A549 (cell line): ENCODE data around the gene CRYBG3.

Source experiments
- CBX2 ChIP-seq: fragments of 200-600 bp; sonication (generic); IDR thresholded peaks from 2 replicates; pipeline ENCODE4 v1.6.1; 2016; ENCODE audit warnings: low read depth, mild to moderate bottlenecking, borderline replicate concordance
- ELK1 ChIP-seq: fragments of 150-350 bp; IDR thresholded peaks from 2 replicates; pipeline ENCODE4 v1.6.1; 2014; ENCODE audit warnings: low read depth, mild to moderate bottlenecking, low read length
- MYC ChIP-seq: IDR thresholded peaks from 2 replicates; pipeline ENCODE4 v1.6.1; 2012; ENCODE audit warnings: mild to moderate bottlenecking, inconsistent platforms, low read length, improper control_type of control experiment, borderline replicate concordance
- PHF8 ChIP-seq: fragments of 200-600 bp; sonication (generic); IDR thresholded peaks from 2 replicates; pipeline ENCODE4 v1.6.1; 2016; ENCODE audit warnings: low read depth, mild to moderate bottlenecking, antibody characterized with exemption, moderate library complexity, borderline replicate concordance
- POLR2A ChIP-seq: IDR thresholded peaks from 2 replicates; pipeline ENCODE4 v1.6.1; 2012; ENCODE audit warnings: mild to moderate bottlenecking, low read length

GRCh38 chr3:97883736-97884135 is 61.9 kb downstream of the CRYBG3 start:
- TF ChIP-seq CBX2 (no peak), PHF8 (no peak), POLR2A (no peak), MYC (no peak), ELK1 (no peak)
